Hematopoietic multipotent progenitor cell treated with erythropoietin and hydrocortisone succinate and interleukin-3 and kit ligand, for 8 days (in vitro differentiated cells): ENCODE results near the gene BTG1.

Experiments used
- DNase-seq: peaks from one replicate; pipeline ENCODE4 v3.0.0-alpha.2; 2015

BTG1 gene

GRCh38 chr12:92145731-92146496 lies at the start of gene BTG1:
BTG1 (minus strand) TSS chr12:92145846; CDS start chr12:92145535, 311 bp downstream.
- peak; percentile 99 for DNase-seq

DNA sequence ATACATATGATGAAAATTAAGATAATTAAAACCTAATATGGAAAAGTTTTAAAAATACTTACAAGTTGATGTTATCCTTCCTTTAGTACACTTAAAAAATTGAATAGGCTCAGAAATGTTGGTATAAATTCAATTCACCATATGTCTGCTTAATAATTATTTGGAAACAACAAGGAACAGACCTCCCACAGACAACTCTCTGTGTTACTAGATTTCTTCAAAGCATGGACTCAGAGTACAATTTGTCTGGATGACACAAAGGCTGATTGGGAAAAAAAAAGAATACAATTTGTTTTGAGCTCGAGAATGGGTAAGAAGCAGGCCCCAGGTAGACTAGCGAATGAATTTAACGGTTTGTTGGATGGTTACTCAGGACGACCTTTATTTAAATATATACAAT lies 48.9 kb upstream of the BTG1 start:
- DNase-seq, result no peak

GRCh38 chr12:92193846-92194245 lies 48.2 kb upstream of the BTG1 start:
- DNase-seq, result no peak

GRCh38 chr12:92193063-92193462 lies 47.4 kb upstream of the BTG1 start:
- no peak for DNase-seq

DNA sequence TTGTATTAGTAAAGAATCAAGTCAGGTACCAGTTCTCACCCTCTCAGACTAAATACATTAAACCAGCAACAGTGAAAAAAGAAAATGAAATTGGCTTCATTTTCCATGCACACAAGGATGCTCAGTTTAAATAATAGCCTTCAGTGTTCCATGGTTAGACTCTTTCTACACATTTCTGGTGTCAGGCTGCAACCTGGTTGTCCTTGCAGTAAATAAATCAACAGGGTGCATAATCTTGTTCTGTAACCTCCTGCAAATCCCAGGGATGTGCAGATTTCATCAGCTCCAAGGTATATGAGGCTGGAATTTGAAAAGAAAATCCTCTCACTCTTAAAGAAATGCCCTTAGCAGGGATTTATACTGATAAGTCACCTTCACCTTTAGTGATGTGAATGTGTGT lies 46.7 kb upstream of the BTG1 start:
- no peak for DNase-seq

DNA sequence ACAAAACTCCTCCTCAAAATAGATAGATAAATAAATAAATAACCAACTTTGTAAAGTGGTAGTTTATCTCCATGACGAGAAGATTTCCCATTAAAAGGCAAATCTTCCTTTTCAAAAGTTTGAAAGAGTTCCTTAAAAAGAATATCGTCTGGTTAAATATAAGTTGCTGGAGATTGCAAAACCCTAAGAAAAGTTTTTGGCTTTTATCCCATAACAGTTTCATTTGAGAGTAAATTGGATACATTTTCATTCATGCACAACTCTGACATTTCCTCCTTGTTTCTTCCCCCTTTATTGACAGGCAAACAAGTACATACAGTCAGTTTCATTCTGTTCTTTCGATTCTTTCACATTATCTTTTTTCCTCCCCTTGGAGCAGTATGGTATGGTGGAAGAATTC lies 45.4 kb upstream of the BTG1 start:
- DNase-seq, result no peak

DNA sequence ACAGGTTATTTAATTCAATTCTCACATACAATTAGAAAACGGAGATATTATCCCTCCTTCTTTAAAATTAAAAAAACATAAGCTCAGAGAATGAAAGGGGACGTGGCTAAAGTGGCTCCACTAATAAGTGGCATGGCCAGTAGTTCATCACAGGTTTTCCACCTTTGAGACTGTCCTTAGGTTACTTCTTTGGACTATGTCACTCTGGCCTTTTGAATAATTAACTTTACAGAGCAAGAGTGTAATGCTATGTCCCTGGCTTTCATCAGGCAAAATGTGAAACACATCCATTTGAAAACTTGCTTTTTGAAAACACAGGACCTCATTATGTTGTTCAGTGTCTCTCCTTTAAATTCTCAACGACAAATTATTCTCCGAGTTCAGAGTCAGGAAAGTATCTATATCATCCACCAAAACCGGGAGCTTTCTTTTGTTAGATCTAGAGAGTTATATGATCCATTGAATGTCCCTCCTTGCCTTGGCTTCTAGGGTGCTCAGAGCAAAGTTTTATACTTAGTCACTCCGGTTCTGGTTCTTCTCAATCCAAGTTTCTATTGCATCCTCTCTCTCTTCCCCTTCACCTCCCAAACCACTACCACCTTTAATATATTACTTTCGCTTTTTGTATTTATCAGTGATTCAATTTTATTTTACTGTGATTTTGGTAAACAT lies 43.0 kb upstream of the BTG1 start:
- DNase-seq, result no peak

DNA sequence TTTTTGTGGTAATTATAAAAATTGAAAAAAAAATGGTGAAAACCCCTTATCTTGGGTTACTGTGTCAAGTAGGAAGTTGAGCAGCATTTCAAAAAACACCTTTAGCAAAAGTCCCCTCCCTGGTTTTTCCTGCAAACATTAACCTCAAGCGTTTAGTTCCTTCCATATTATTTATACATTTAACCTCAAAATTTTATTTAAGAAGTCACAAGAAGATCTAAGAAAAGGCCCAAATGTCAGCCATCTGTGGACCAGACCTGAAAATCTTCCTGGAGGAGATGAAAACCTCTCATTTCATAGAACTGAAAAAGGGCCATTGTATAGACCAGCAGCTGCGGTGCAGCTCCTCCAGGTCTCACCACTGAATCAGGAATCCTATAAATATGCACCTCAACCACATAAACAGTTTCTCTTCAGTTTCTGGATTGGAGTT lies 40.4 kb upstream of the BTG1 start:
- DNase-seq, result no peak

DNA sequence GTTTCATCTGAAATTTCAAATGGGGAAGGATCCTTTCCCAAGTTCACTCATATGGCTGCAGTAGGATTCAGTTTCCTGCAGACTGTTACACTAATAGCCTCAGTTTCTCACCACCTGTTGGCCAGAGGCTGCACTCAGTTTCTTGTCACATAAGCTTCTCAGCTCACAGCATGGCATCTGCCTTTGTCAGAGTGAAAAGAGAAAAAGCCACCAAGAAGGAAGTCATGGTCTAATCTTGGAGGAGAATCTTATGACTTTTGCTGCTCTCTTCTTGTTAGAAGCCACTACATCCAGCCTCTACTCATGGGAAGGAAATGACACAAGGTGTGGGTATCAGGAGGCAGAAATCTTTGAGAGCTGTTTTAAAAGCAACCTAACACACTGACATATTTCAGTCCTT lies 39.4 kb upstream of the BTG1 start:
- DNase-seq, result peak; percentile 5

DNA sequence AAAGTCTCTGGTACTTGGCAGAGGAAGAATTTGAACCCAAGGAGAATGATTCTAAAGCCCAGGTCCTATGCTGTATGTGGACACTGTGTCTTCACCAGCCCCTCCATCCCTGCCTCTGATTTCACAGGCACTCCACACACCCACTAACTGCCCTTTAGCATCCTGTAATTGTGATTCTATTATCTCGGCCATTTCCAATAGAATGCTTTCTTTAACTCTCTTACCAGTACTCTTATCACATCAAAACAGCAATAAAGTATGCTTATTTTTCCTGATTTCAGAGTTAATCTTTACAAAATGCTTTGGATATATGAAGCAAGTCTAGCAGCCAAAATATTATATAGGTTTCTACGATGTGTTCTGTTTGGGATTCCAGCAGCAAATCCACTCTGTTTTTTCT lies 37.9 kb upstream of the BTG1 start:
- no peak for DNase-seq

DNA sequence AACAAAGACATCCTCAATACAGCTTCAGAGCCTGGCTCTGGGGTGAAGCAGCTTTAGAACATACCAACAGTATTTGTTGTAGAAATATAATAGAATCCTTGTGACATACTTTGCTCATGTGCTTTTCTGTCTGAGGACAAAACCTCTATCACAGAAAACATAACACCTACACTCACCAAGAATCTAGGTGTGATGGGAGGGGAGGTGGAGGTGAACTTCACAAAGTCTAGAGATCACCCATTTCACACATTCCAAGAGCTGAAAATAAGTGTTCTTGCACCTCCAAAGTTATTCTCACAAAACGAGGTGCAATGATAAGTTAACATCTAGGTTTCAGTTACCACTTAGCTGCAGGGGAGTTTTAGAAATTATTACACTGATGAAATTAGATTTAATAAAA lies 32.7 kb upstream of the BTG1 start:
- DNase-seq, result no peak

- DNase-seq, result no peak
These were observed 31.0 kb upstream of the BTG1 start for GRCh38 chr12:92176646-92177045.

GRCh38 chr12:92175961-92176360 lies 30.3 kb upstream of the BTG1 start:
- no peak for DNase-seq

GRCh38 chr12:92170050-92170449 lies 24.4 kb upstream of the BTG1 start:
- DNase-seq, result no peak

GRCh38 chr12:92167075-92167474 lies 21.4 kb upstream of the BTG1 start:
- no peak for DNase-seq

DNA sequence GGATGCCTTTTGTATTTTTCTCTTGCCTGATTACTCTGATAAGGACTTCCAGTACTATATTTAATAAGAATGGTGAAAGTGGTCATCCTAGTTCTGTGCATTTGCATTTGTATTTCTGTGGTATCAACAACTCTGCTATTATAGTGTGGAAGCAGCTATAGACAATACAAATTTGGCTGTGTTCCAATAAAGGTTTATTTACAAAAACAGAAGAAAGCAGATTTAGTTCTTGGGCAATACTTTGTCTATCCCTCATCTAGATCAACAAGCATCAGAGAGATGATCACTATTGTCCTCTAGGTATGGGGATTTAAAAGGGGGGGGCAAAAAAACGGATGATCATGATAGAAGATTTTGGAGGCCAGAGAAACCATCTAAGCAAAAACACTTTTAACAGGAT lies 19.1 kb upstream of the BTG1 start:
- DNase-seq, result no peak

- no peak for DNase-seq
These were observed 16.4 kb upstream of the BTG1 start for GRCh38 chr12:92162079-92162478.

DNA sequence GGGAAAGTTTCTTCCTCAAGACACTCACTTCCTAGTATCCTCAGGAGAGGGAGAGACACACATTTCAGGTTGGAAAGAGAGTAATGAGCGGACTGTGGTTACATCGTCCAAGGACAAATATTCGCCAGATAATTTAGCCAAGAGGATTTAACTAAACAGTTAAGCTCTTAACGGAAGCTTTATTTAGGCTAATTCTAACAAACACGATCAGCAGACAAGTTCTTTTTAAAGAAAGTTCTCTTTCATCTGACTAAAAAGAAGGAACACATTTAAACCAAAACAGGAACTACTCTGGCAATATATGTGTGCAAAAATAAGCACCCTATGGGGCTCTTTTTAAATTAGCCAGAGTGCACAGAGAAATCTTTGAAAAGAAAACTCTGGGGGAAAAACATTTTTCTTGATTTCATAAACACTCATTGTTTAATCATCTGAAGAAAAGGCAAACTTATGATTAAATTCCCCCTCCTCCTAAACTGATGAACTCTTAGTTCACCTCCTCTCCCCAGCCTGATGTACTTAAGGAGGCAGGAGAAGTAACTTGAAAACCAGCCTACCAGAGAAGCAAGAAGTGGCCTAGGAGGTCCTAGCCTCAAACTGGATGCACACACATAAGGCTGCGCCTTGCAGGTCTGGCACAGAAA lies 13.3 kb upstream of the BTG1 start:
- no peak for DNase-seq

GRCh38 chr12:92156704-92157395 lies 11.2 kb upstream of the BTG1 start:
- no peak for DNase-seq

DNA sequence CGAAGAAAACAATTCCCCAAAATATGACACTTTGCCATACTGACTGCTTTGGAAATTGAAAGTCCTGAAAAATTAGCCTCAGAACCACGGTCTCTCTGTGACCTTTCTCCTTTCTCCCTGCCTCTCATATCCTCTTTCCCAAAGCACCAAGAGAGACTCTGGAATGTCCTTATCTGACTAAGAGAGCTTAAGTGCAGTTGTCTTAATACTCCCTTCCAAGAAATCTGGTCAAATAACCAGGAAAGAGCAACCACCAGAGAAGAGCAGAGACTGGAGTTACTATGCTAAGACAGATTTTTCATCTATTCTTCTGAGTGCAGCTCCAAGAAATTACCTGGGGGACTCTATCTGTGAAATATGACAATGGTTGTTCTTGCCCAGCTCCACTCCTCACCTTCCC lies 10.5 kb upstream of the BTG1 start:
- DNase-seq, result no peak

DNA sequence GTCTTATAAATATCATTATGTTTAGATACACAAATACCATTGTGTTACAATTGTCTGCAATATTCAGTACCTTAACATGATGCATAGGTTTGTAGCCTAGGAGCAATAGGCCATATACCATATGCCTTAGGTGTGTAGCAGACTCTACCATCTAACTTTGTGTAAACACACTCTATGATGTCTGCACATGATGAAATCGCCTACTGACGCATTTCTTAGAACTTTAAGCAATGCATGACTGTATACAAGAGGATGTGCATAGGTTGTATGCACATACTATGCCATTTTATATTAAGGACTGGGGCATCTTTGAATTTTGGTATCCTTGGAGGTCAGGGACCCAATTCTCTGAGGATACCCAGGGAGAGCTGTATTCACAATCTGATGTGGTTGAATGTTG lies 10.1 kb upstream of the BTG1 start:
- no peak for DNase-seq

DNA sequence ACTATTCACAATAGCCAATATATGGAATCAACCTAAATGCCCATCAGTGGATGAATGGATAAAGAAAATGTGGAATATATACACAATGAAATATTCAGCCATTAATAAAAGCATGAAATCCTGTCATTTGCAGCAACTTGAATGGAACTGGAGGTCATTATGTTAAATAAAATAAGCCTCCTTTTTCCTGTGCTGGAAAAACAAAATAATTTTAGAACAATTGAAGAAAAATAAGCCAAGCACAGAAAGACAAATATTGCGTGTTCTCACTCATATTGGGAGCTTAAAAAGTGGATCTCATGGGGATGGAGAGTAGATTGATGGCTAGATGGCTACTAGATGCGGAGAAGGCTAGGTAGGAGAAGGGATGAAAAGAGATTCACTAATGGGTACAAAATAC lies 6.3 kb upstream of the BTG1 start:
- DNase-seq, result no peak

- DNase-seq, result no peak
These were observed 3.9 kb upstream of the BTG1 start for GRCh38 chr12:92149563-92149962.

GRCh38 chr12:92147491-92147890 lies 1.8 kb upstream of the BTG1 start:
- no peak for DNase-seq
